ENCODE data around the gene TPP2. TPM values are rescaled to one million over a fixed set of nuclear protein-coding genes. Genes with fewer than 3 reads are reported as not detected.
A peak's percentile ranks its signal among the peaks of the same experiment; 100 is the strongest.

Gene TPP2
- total RNA-seq, 1 donor from 2014 or later: 37.6 TPM

- Histone ChIP-seq H4K20me1 (ENCODE audit: insufficient read depth, low read length) (no peaks in the 10 kb centered on the region), H3K4me1 (ENCODE audit: insufficient read depth, low read length) (peaks cover 14% of the 10 kb centered on the region), H3K27ac (ENCODE audit: low read depth, low read length) (no peak overlapping the region), H3K9ac (ENCODE audit: low read length) (no peak overlapping the region), H2AFZ (ENCODE audit: low read depth, low read length) (no peak overlapping the region), H3K9me3 (ENCODE audit: insufficient read depth, low read depth, low read length) (no peaks in the 10 kb centered on the region), H3K79me2 (ENCODE audit: insufficient read depth, low read length) (no peaks in the 10 kb centered on the region), H3K4me2 (ENCODE audit: low read length) (no peak overlapping the region), H3K36me3 (ENCODE audit: insufficient read depth, low read length) (no peaks in the 10 kb centered on the region), H3K4me3 (ENCODE audit: insufficient read depth, low read depth, low read length) (no peak overlapping the region), H3K27me3 (ENCODE audit: insufficient read depth, low read length) (no peaks in the 10 kb centered on the region)
- Mint-ChIP-seq H3K4me1 (ENCODE audit: low read depth, unreplicated experiment) (peaks cover 16% of the 10 kb centered on the region), H3K36me3 (ENCODE audit: low read depth, unreplicated experiment) (no peaks in the 10 kb centered on the region), H3K4me3 (ENCODE audit: unreplicated experiment) (no peak overlapping the region), H3K27ac (ENCODE audit: unreplicated experiment) (no peak overlapping the region), H3K9me3 (ENCODE audit: unreplicated experiment) (no peaks in the 10 kb centered on the region), H3K27me3 (ENCODE audit: low read depth, unreplicated experiment) (peaks cover 5% of the 10 kb centered on the region)
- DNase-seq (ENCODE audit: low read depth) (no peak), FAIRE-seq (no peak)
- no peak for TF ChIP-seq EZH2 (IDR thresholded peaks at IDR 0.05; ENCODE audit: insufficient read depth, low read length)
- TF ChIP-seq, protein P1, sequence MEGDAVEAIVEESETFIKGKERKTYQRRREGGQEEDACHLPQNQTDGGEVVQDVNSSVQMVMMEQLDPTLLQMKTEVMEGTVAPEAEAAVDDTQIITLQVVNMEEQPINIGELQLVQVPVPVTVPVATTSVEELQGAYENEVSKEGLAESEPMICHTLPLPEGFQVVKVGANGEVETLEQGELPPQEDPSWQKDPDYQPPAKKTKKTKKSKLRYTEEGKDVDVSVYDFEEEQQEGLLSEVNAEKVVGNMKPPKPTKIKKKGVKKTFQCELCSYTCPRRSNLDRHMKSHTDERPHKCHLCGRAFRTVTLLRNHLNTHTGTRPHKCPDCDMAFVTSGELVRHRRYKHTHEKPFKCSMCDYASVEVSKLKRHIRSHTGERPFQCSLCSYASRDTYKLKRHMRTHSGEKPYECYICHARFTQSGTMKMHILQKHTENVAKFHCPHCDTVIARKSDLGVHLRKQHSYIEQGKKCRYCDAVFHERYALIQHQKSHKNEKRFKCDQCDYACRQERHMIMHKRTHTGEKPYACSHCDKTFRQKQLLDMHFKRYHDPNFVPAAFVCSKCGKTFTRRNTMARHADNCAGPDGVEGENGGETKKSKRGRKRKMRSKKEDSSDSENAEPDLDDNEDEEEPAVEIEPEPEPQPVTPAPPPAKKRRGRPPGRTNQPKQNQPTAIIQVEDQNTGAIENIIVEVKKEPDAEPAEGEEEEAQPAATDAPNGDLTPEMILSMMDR (IDR thresholded peaks at IDR 0.05; ENCODE audit: insufficient read depth, low read depth, low read length): no peak
Measured at GRCh38 chr13:102701331-102701730, 104.5 kb downstream of the TPP2 start.

- H3K36me3 Mint-ChIP-seq (ENCODE audit: low read depth, unreplicated experiment): no peaks in the 10 kb centered on the region
- H3K27ac ChIP-seq (ENCODE audit: low read depth, low read length): no peak overlapping the region
- no peak overlapping the region for H3K4me3 ChIP-seq (ENCODE audit: insufficient read depth, low read depth, low read length)
- no peaks in the 10 kb centered on the region for H3K9me3 Mint-ChIP-seq (ENCODE audit: unreplicated experiment)
- H3K79me2 ChIP-seq (ENCODE audit: insufficient read depth, low read length): no peaks in the 10 kb centered on the region
- H3K27me3 Mint-ChIP-seq (ENCODE audit: low read depth, unreplicated experiment): peaks cover 2% of the 10 kb centered on the region
- no peaks in the 10 kb centered on the region for H3K27me3 ChIP-seq (ENCODE audit: insufficient read depth, low read length)
- H3K4me2 ChIP-seq (ENCODE audit: low read length): no peak overlapping the region
- no peaks in the 10 kb centered on the region for H3K36me3 ChIP-seq (ENCODE audit: insufficient read depth, low read length)
- TF ChIP-seq, protein P1 (IDR thresholded peaks at IDR 0.05; ENCODE audit: insufficient read depth, low read depth, low read length): no peak
- TF ChIP-seq EZH2 (IDR thresholded peaks at IDR 0.05; ENCODE audit: insufficient read depth, low read length): no peak
- H3K27ac Mint-ChIP-seq (ENCODE audit: unreplicated experiment): no peak overlapping the region
- DNase-seq (ENCODE audit: low read depth): peak; percentile 11
- no peak for FAIRE-seq
- H2AFZ ChIP-seq (ENCODE audit: low read depth, low read length): no peak overlapping the region
- H3K9me3 ChIP-seq (ENCODE audit: insufficient read depth, low read depth, low read length): no peaks in the 10 kb centered on the region
- no peaks in the 10 kb centered on the region for H4K20me1 ChIP-seq (ENCODE audit: insufficient read depth, low read length)
- H3K4me1 ChIP-seq (ENCODE audit: insufficient read depth, low read length): peaks cover 20% of the 10 kb centered on the region
- no peak overlapping the region for H3K9ac ChIP-seq (ENCODE audit: low read length)
- H3K4me3 Mint-ChIP-seq (ENCODE audit: unreplicated experiment): no peak overlapping the region
- H3K4me1 Mint-ChIP-seq (ENCODE audit: low read depth, unreplicated experiment): peaks cover 30% of the 10 kb centered on the region
Measured at GRCh38 chr13:102702965-102703725, 106.4 kb downstream of the TPP2 start.

DNA sequence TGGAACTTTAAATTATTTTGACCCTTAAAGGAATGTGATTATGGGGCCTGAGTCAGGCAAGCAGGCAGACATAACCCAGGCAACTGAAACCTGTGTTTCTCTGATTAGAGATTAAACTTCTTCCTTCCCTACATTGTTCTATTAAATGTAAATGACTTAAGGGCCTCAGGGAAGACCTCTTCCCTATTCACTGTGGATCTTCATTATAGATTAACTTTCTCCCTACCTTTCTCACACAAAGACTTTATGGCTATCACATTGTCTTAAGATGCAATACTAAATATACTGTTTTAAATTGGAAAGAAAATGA is 106.9 kb downstream of the TPP2 start:
- H3K27me3 ChIP-seq (ENCODE audit: insufficient read depth, low read length): no peaks in the 10 kb centered on the region
- Mint-ChIP-seq H3K4me1 (ENCODE audit: low read depth, unreplicated experiment) (peaks cover 32% of the 10 kb centered on the region), H3K36me3 (ENCODE audit: low read depth, unreplicated experiment) (no peaks in the 10 kb centered on the region), H3K27me3 (ENCODE audit: low read depth, unreplicated experiment) (no peaks in the 10 kb centered on the region), H3K27ac (ENCODE audit: unreplicated experiment) (no peak overlapping the region), H3K4me3 (ENCODE audit: unreplicated experiment) (no peak overlapping the region), H3K9me3 (ENCODE audit: unreplicated experiment) (no peaks in the 10 kb centered on the region)
- H3K79me2 ChIP-seq (ENCODE audit: insufficient read depth, low read length): no peaks in the 10 kb centered on the region
- H3K9ac ChIP-seq (ENCODE audit: low read length): no peak overlapping the region
- FAIRE-seq (no peak), DNase-seq (ENCODE audit: low read depth) (no peak)
- H2AFZ ChIP-seq (ENCODE audit: low read depth, low read length): no peak overlapping the region
- no peaks in the 10 kb centered on the region for H3K36me3 ChIP-seq (ENCODE audit: insufficient read depth, low read length)
- peaks cover under 1% of the 10 kb centered on the region for H3K9me3 ChIP-seq (ENCODE audit: insufficient read depth, low read depth, low read length)
- TF ChIP-seq, protein P1 (IDR thresholded peaks at IDR 0.05; ENCODE audit: insufficient read depth, low read depth, low read length): no peak
- TF ChIP-seq EZH2 (IDR thresholded peaks at IDR 0.05; ENCODE audit: insufficient read depth, low read length): no peak
- no peak overlapping the region for H3K4me2 ChIP-seq (ENCODE audit: low read length)
- no peak overlapping the region for H3K4me3 ChIP-seq (ENCODE audit: insufficient read depth, low read depth, low read length)
- H4K20me1 ChIP-seq (ENCODE audit: insufficient read depth, low read length): no peaks in the 10 kb centered on the region
- no peak overlapping the region for H3K27ac ChIP-seq (ENCODE audit: low read depth, low read length)
- peaks cover 21% of the 10 kb centered on the region for H3K4me1 ChIP-seq (ENCODE audit: insufficient read depth, low read length)

Data from astrocyte (in vitro differentiated cells and primary cell).